Measurements from ENCODE around the gene CNIH3. TPM values are rescaled to one million over a fixed set of nuclear protein-coding genes. Genes with fewer than 3 reads are reported as not detected.
A peak's percentile ranks its signal among the peaks of the same experiment; 100 is the strongest.

The CNIH3 gene
- total and polyA plus RNA-seq, 2 donors (not counting 3 experiments of a cell fraction or from before 2014, with no cell fraction given): 1.3 to 2.5 TPM

DNA sequence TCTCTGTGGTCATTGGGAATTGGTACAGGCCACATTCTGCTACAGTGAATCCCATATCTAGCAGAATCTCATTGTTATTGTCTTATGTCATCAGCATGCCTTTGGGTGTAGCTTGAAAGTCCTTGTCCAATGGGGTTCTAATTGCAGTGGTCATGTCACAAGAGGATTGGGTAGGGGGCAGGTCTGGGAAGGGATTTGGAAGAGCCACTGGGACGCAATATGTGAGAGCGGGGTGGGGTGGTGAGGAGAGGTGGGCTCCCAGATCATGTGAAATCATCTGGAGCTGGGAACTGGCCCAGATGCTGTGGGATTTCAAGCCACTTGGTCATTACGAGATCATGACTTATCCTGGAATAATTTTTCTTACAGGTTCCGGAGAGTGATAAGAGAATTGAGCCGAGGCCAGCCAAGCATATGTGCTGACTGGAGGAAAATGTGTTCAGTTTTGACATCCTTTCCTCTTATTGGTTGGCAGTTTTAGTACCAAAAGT is 16.3 kb downstream of the CNIH3 start:
- Histone ChIP-seq H3K4me2 (ENCODE audit: insufficient read depth, low read length) (no peak overlapping the region), H3K4me3 (replicated peaks in 1 of 3; ENCODE audit: insufficient read depth in 1 of 3, low read depth in 1 of 3, low read length in 3 of 3) (no peak overlapping the region), H3K79me2 (ENCODE audit: control insufficient read depth, insufficient read depth, low read length) (no peaks in the 10 kb centered on the region), H2AFZ (ENCODE audit: low read depth, low read length) (no peak overlapping the region), H3K9me1 (replicated peaks; ENCODE audit: control insufficient read depth, extremely low read depth, insufficient read depth, low read length) (no peaks in the 10 kb centered on the region), H3K36me3 (ENCODE audit: control insufficient read depth in 2 of 2, extremely low read depth in 1 of 2, insufficient read depth in 2 of 2, low read length in 2 of 2) (no peaks in the 10 kb centered on the region), H4K20me1 (replicated peaks; ENCODE audit: control insufficient read depth, extremely low read depth, insufficient read depth, low read length) (no peaks in the 10 kb centered on the region), H3K27ac (ENCODE audit: insufficient read depth, low read depth, low read length) (peak overlapping the region; percentile 47), H3K9me3 (replicated peaks; ENCODE audit: control insufficient read depth, insufficient read depth, low read length) (no peaks in the 10 kb centered on the region), H3K9ac (replicated peaks; ENCODE audit: extremely low read depth, insufficient read depth, low read length) (no peak overlapping the region), H3K4me1 (ENCODE audit: control insufficient read depth, extremely low read depth, insufficient read depth, low read length) (peaks cover 10% of the 10 kb centered on the region), H3K27me3 (ENCODE audit: control insufficient read depth in 2 of 2, insufficient read depth in 2 of 2, low read length in 2 of 2) (no peaks in the 10 kb centered on the region)
- DNase-seq (ENCODE audit: low read depth, low spot score) (peak; percentile 74), FAIRE-seq (peak; percentile 77)
- intact Hi-C loops (cut with micrococcal nuclease) (loop anchor here (1.0 to 5.0 kb wide), 2 partner anchors 20 to 445 kb away; no protein-coding TSS in a partner anchor), dilution Hi-C loops (cut with MboI; ENCODE audit: extremely low pct_ligation_motif_present, low sequenced_read_pairs) (no loop called here)
- TF ChIP-seq GATA2 (IDR thresholded peaks at IDR 0.05; ENCODE audit: insufficient read depth, insufficient read length, low read depth, low read length): peak; percentile 73
- TF ChIP-seq JUN (IDR thresholded peaks at IDR 0.05; ENCODE audit: borderline replicate concordance, insufficient read depth, insufficient read length, low read depth): peak; percentile 27
- no peak for TF ChIP-seq FOS (IDR thresholded peaks at IDR 0.05; ENCODE audit: borderline replicate concordance, insufficient read depth, low read length)
- TF ChIP-seq, protein P1, sequence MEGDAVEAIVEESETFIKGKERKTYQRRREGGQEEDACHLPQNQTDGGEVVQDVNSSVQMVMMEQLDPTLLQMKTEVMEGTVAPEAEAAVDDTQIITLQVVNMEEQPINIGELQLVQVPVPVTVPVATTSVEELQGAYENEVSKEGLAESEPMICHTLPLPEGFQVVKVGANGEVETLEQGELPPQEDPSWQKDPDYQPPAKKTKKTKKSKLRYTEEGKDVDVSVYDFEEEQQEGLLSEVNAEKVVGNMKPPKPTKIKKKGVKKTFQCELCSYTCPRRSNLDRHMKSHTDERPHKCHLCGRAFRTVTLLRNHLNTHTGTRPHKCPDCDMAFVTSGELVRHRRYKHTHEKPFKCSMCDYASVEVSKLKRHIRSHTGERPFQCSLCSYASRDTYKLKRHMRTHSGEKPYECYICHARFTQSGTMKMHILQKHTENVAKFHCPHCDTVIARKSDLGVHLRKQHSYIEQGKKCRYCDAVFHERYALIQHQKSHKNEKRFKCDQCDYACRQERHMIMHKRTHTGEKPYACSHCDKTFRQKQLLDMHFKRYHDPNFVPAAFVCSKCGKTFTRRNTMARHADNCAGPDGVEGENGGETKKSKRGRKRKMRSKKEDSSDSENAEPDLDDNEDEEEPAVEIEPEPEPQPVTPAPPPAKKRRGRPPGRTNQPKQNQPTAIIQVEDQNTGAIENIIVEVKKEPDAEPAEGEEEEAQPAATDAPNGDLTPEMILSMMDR (IDR thresholded peaks at IDR 0.05; ENCODE audit: extremely low read depth in 1 of 2, insufficient read depth in 1 of 2, low read depth in 1 of 2, low read length in 2 of 2): no peak
- TF ChIP-seq POLR2A (IDR thresholded peaks at IDR 0.05; ENCODE audit: low read depth, low read length): no peak
- no peak for TF ChIP-seq POLR2AphosphoS5 (IDR thresholded peaks at IDR 0.05; ENCODE audit: insufficient read depth, low read depth, low read length)
- TF ChIP-seq, protein P2, sequence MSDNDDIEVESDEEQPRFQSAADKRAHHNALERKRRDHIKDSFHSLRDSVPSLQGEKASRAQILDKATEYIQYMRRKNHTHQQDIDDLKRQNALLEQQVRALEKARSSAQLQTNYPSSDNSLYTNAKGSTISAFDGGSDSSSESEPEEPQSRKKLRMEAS (IDR thresholded peaks at IDR 0.05; ENCODE audit: insufficient read depth, insufficient read length): no peak
- no peak for TF ChIP-seq EZH2 (IDR thresholded peaks at IDR 0.05; ENCODE audit: borderline replicate concordance, low read depth, low read length, severe bottlenecking)
- no peak for TF ChIP-seq MYC (IDR thresholded peaks at IDR 0.05; ENCODE audit: low read depth, low read length)
- no TSS peak for BruUV-seq (replicated peaks)
- ChIA-PET CTCF (interaction anchor here (0.9 to 1.9 kb wide), 9 partner anchors 9 to 219 kb away, joined by 3 to 14 read pairs (median 4); partner anchors contain the start of gene CNIH3), POLR2A (interaction anchor here (0.8 to 1.8 kb wide), 2 partner anchors 9 to 90 kb away, joined by 3 to 5 read pairs; no protein-coding TSS in a partner anchor)

All from endothelial cell of umbilical vein (primary cell).